GM12878 (cell line): ENCODE measurements around the gene PPP2R5A. TPM values are rescaled to one million over a fixed set of nuclear protein-coding genes. Genes with fewer than 3 reads are reported as not detected.

ENCODE experiments used
- ATAC-seq: fragments of 200-7000 bp; cut with Tn5 transposase; 3 replicates; pipeline ENCODE4 v1.9.1; 2020; ENCODE audit warnings: mild to moderate bottlenecking, moderate library complexity
- BruUV-seq: library from RNA; stranded (reverse); fragments of 400-500 nt; replicated peaks from 2 replicates; lab custom pipeline; 2021; lab: Mats Ljungman, UMichigan
- CTCF ChIA-PET: fragments of 300-600 bp; sonication (Branson Sonifier 250); formaldehyde crosslinking; extraction: SDS; loops from one replicate; lab custom pipeline; 2021; ENCODE audit warnings: inconsistent platforms; lab: Yijun Ruan, JAX
- POLR2A ChIA-PET: fragments of 350-600 bp; formaldehyde crosslinking; extraction: SDS; loops from one replicate; lab custom pipeline; 2021; ENCODE audit warnings: inconsistent platforms; lab: Charles Lee
- RAD21 ChIA-PET: fragments of 300-600 bp; sonication (Branson Sonifier 250); formaldehyde crosslinking; loops from one replicate; lab custom pipeline; 2023; ENCODE audit warnings: antibody characterized with exemption; ENCODE audit not compliant: unreplicated experiment; lab: Charles Lee
- SMC1A ChIA-PET: fragments of 300-600 bp; sonication (Branson Sonifier 250); formaldehyde crosslinking; loops from one replicate; lab custom pipeline; 2023; ENCODE audit not compliant: unreplicated experiment, uncharacterized antibody; lab: Charles Lee
- DNase-seq: peaks from one replicate; pipeline ENCODE4 v3.0.0-alpha.2; 2011; ENCODE audit warnings: low read depth, low spot score
- FAIRE-seq: peaks from 3 replicates; lab custom pipeline; 2011; peaks lifted over from hg19 to GRCh38; lab: Jason Lieb, UNC
- H2AFZ ChIP-seq: 2 replicates; pipeline ENCODE4 v1.6.0; 2011; ENCODE audit warnings: low read depth, low read length, control low read depth; ENCODE audit not compliant: control insufficient read depth
- H3K27ac ChIP-seq: 2 replicates; pipeline ENCODE4 v1.5.1; 2011; ENCODE audit warnings: control low read depth; ENCODE audit not compliant: control insufficient read depth, insufficient read depth
- H3K27me3 ChIP-seq, 2 experiments: replicated peaks in 1 of 2; 2 replicates each; pipeline versions ENCODE4 v1.6.0 to v1.6.1; 2011; ENCODE audit warnings: low read length in 1 of 2; ENCODE audit not compliant: control insufficient read depth in 2 of 2, insufficient read depth in 2 of 2
- H3K36me3 ChIP-seq, 2 experiments: 2 replicates each; pipeline ENCODE4 v1.5.1; 2011; ENCODE audit warnings: low read length in 1 of 2; ENCODE audit not compliant: control insufficient read depth in 2 of 2, insufficient read depth in 2 of 2
- H3K4me1 ChIP-seq: 2 replicates; pipeline ENCODE4 v1.6.1; 2011; ENCODE audit warnings: mild to moderate bottlenecking, low read length, moderate library complexity, mixed read lengths; ENCODE audit not compliant: control insufficient read depth, insufficient read depth
- H3K4me2 ChIP-seq: 2 replicates; pipeline ENCODE4 v1.6.0; 2011; ENCODE audit warnings: control low read depth; ENCODE audit not compliant: control insufficient read depth, insufficient read depth
- H3K4me3 ChIP-seq: fragments of 200-600 bp; sonication (generic); 2 replicates; pipeline ENCODE4 v1.5.1; 2016
- H3K79me2 ChIP-seq: 2 replicates; pipeline ENCODE4 v1.6.0; 2011; ENCODE audit warnings: low read length; ENCODE audit not compliant: control insufficient read depth, insufficient read depth
- H3K9ac ChIP-seq: 2 replicates; pipeline ENCODE4 v1.8.0; 2011; ENCODE audit warnings: low read length, control low read depth, mixed read lengths; ENCODE audit not compliant: control insufficient read depth, insufficient read depth
- H3K9me3 ChIP-seq: replicated peaks from 3 replicates; pipeline ENCODE4 v1.5.1; 2011; ENCODE audit warnings: mild to moderate bottlenecking, low read length; ENCODE audit not compliant: control insufficient read depth, insufficient read depth
- H4K20me1 ChIP-seq: 2 replicates; pipeline ENCODE4 v1.6.0; 2011; ENCODE audit not compliant: control insufficient read depth, insufficient read depth
- ATF7 ChIP-seq: fragments of 450-650 bp; IDR thresholded peaks from 2 replicates; pipeline ENCODE4 v1.6.1; 2016; ENCODE audit warnings: low read depth, mild to moderate bottlenecking
- CREB1 ChIP-seq: IDR thresholded peaks from 2 replicates; pipeline ENCODE4 v1.6.1; 2012; ENCODE audit warnings: low read depth, mild to moderate bottlenecking, inconsistent platforms
- CREM ChIP-seq: IDR thresholded peaks from 2 replicates; pipeline ENCODE4 v1.6.1; 2014; ENCODE audit warnings: antibody characterized with exemption, low read depth
- DPF2 ChIP-seq: fragments of 450-650 bp; IDR thresholded peaks from 2 replicates; pipeline ENCODE4 v1.6.1; 2017; ENCODE audit warnings: mild to moderate bottlenecking
- EGR1 ChIP-seq, 2 experiments: IDR thresholded peaks; 1 replicate in 1 of 2; 2 replicates in 1 of 2; pipeline ENCODE4 v1.6.1; 2011 to 2012; ENCODE audit warnings: low read depth in 2 of 2, low read length in 2 of 2, borderline replicate concordance in 1 of 2, mild to moderate bottlenecking in 1 of 2, moderate library complexity in 1 of 2
- HDAC6 ChIP-seq: fragments of 200-600 bp; sonication (generic); IDR thresholded peaks from one replicate; pipeline ENCODE4 v1.8.0; 2017; ENCODE audit warnings: antibody characterized with exemption; ENCODE audit not compliant: unreplicated experiment
- HDGF ChIP-seq: fragments of 450-650 bp; IDR thresholded peaks from 2 replicates; pipeline ENCODE4 v1.6.1; 2016; ENCODE audit warnings: antibody characterized with exemption
- IKZF2 ChIP-seq, 2 experiments: fragments of 450-650 bp; IDR thresholded peaks; 2 replicates each; pipeline ENCODE4 v1.6.1; 2017; ENCODE audit warnings: mild to moderate bottlenecking in 2 of 2, moderate library complexity in 2 of 2
- MLLT1 ChIP-seq: fragments of 450-650 bp; IDR thresholded peaks from 2 replicates; pipeline ENCODE4 v1.6.1; 2016; ENCODE audit warnings: mild to moderate bottlenecking
- NR2F1 ChIP-seq: fragments of 450-650 bp; conservative IDR thresholded peaks from 2 replicates; pipeline ENCODE4 v1.6.1; 2017; ENCODE audit warnings: mild to moderate bottlenecking
- PML ChIP-seq: IDR thresholded peaks from 2 replicates; pipeline ENCODE4 v1.6.1; 2012; ENCODE audit warnings: low read length, inconsistent platforms
- POLR2AphosphoS5 ChIP-seq: IDR thresholded peaks from 2 replicates; pipeline ENCODE4 v1.6.1; 2011; ENCODE audit warnings: mild to moderate bottlenecking, low read length, inconsistent platforms
- RELA ChIP-seq: fragments of 450-650 bp; IDR thresholded peaks from 2 replicates; pipeline ENCODE4 v1.8.0; 2014; ENCODE audit warnings: borderline replicate concordance; ENCODE audit not compliant: partially characterized antibody
- YBX1 ChIP-seq: fragments of 450-650 bp; IDR thresholded peaks from 2 replicates; pipeline ENCODE4 v1.6.1; 2016; ENCODE audit warnings: antibody characterized with exemption
- ZNF274 ChIP-seq: IDR thresholded peaks from one replicate; pipeline ENCODE4 v1.8.0; 2011; ENCODE audit not compliant: insufficient read length, insufficient read depth
- WGBS: methylation state at CpG from one replicate; pipeline ENCODE4 v1.1.6; 2016; ENCODE audit warnings: low lambda C conversion rate; ENCODE audit not compliant: insufficient replicate concordance, insufficient coverage; ENCODE audit errors: missing lambda C conversion rate; 5-methylcytosine and 5-hydroxymethylcytosine counted together
- in situ Hi-C: fragments of 300-500 bp; cut with MboI; formaldehyde crosslinking; loops from 9 replicates; pipeline ENCODE4 v1.14.3; 2018; ENCODE audit warnings: mixed read lengths
- intact Hi-C: fragments of 100-400 bp; cut with micrococcal nuclease; formaldehyde crosslinking; loops from one replicate; pipeline ENCODE4 v1.14.2; 2022; ENCODE audit not compliant: unreplicated experiment
- polyA plus RNA-seq, 11 experiments: library from polyadenylated mRNA; depleted of rRNA in 4 of 11; unstranded in 6 of 11; stranded (reverse) in 5 of 11; fragments of >200 nt; fragmentation: Nextera tagmentation in 4 of 11; fragmentation: Illumina TruSeq in 1 of 11; extraction: Ambion mirVana in 4 of 11; extraction: Trizol in 1 of 11; gene quantifications; 1 replicate in 1 of 11; 2 replicates in 10 of 11; pipeline versions ENCODE4 v1.2.1 to v1.2.3, GENCODE V29; 2011 to 2016; ENCODE audit warnings: inconsistent platforms in 2 of 11, missing spikeins in 2 of 11, low read depth in 1 of 11
- total RNA-seq, 4 experiments: library from RNA; depleted of rRNA in 3 of 4; stranded (reverse); fragments of >200 nt in 3 of 4; fragmentation: Illumina TruSeq in 1 of 4; extraction: Trizol in 1 of 4; gene quantifications; 2 replicates each; pipeline versions ENCODE4 v1.2.1 to v1.2.3, GENCODE V29; 2013 to 2021
- TF ChIP-seq, protein P1 (sequence below): fragments of 450-650 bp; IDR thresholded peaks from 2 replicates; pipeline ENCODE4 v1.6.1; 2017; ENCODE audit warnings: mild to moderate bottlenecking
- TF ChIP-seq, protein P2 (sequence below): fragments of 450-650 bp; IDR thresholded peaks from 2 replicates; pipeline ENCODE4 v1.6.1; 2017; ENCODE audit warnings: antibody characterized with exemption, mild to moderate bottlenecking, moderate library complexity

Gene PPP2R5A
- total and polyA plus RNA-seq, 10 of the 15 experiments (the other 5 are each of a cell fraction or from before 2014, with no cell fraction given): 15.4 to 40.6 (median 32.5) TPM

DNA sequence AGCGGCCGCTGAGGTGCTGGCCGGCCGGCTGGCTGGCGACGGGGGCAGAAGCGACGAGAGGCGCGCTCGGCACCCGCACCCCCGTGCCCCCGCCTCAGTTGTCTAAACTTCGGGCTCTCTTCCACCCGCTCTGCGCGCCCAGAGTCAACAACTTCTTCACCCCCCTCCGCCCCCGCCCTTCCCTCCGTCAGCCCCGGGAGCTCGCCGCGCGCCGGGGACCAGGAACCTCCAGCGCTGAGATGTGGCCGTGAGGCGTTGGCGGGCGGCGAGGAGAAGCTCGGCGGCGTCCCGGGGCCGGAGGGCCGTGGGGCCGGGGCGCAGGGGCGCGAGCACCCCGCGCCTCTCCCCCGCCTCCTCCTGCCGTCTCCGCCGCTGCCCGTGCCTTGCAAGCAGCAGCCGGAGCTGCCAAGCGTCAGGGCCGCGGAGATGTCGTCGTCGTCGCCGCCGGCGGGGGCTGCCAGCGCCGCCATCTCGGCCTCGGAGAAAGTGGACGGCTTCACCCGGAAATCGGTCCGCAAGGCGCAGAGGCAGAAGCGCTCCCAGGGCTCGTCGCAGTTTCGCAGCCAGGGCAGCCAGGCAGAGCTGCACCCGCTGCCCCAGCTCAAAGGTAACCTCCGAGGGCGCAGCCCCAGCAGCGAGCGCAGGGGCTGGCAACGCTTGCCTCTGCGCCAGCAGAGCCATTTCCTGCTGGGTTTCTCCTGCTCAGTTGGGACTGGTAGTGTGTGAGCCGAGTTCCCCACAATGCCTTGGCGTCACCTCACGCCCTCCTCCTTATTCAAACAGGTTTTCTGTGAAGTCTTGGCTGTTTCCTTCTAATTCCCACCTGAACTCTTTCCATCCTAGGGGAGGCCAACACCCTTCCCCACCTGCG lies 710 bp downstream of the PPP2R5A start:
- ChIA-PET CTCF (interaction anchor here (0.6 to 3.4 kb wide), 15 partner anchors 28 to 605 kb away, joined by 3 to 22 read pairs (median 3); partner anchors contain the start of genes DTL and INTS7), POLR2A (interaction anchor here (0.6 to 2.5 kb wide), 16 partner anchors 10 to 591 kb away, joined by 3 to 9 read pairs (median 4); partner anchors contain the start of genes DTL and INTS7), SMC1A (interaction anchor here (0.9 to 5.1 kb wide), 11 partner anchors 10 to 605 kb away, joined by 3 to 31 read pairs (median 7); partner anchors contain the start of genes DTL and INTS7), RAD21 (interaction anchor here (0.6 to 3.0 kb wide), 15 partner anchors 25 to 605 kb away, joined by 3 to 24 read pairs (median 6); partner anchors contain the start of genes DTL and INTS7)
- no peaks in the 10 kb centered on the region for H3K36me3 ChIP-seq
- H3K4me2 ChIP-seq: peak overlapping the region; percentile 68
- H3K4me1 ChIP-seq: peaks cover 7% of the 10 kb centered on the region
- ATAC-seq (peak; percentile 40), FAIRE-seq (no peak), DNase-seq (no peak)
- BruUV-seq: no TSS peak
- peak overlapping the region; percentile 79 for H3K27ac ChIP-seq
- WGBS: under 1% methylated on average over 42 of the region's 85 CpGs
- peak overlapping the region; percentile 70 for H3K9ac ChIP-seq
- in situ Hi-C loops: no loop called here
- peak overlapping the region; percentile 72 for H2AFZ ChIP-seq
- no peaks in the 10 kb centered on the region for H3K27me3 ChIP-seq
- no peaks in the 10 kb centered on the region for H4K20me1 ChIP-seq
- peaks cover 56% of the 10 kb centered on the region for H3K79me2 ChIP-seq
- H3K9me3 ChIP-seq: no peaks in the 10 kb centered on the region
- intact Hi-C loops: loop anchor here (5.0 kb wide), 2 partner anchors 126 to 589 kb away; partner anchors contain the start of gene PACC1
- peak overlapping the region; percentile 88 for H3K4me3 ChIP-seq
- TF ChIP-seq PML (no peak), EGR1 (IDR thresholded peaks at IDR 0.05; ENCODE audit: borderline replicate concordance in 1 of 2, low read depth in 2 of 2, low read length in 2 of 2) (peak; percentile 7 to 73), ATF7 (0 out of 2 replicates have a peak, but pooled peaks have one; percentile 20), RELA (peak; percentile 29), YBX1 (no peak), ZNF274 (no peak), IKZF2 (IDR thresholded peaks at IDR 0.05) (no peak; a peak in 2 of 4 replicates), CREM (peak; percentile 22; the same call in 1 of the 2 replicates), DPF2 (peak; percentile 62; the same call in 1 of the 2 replicates), HDGF (peak; percentile 65; the same call in 1 of the 2 replicates), HDAC6 (no peak), NR2F1 (0 out of 2 replicates have a peak, but pooled peaks have one; percentile 10), MLLT1 (peak; percentile 62), POLR2AphosphoS5 (peak; percentile 66; the same call in 1 of the 2 replicates), CREB1 (peak; percentile 8; the same call in 1 of the 2 replicates)
- TF ChIP-seq, protein P1, sequence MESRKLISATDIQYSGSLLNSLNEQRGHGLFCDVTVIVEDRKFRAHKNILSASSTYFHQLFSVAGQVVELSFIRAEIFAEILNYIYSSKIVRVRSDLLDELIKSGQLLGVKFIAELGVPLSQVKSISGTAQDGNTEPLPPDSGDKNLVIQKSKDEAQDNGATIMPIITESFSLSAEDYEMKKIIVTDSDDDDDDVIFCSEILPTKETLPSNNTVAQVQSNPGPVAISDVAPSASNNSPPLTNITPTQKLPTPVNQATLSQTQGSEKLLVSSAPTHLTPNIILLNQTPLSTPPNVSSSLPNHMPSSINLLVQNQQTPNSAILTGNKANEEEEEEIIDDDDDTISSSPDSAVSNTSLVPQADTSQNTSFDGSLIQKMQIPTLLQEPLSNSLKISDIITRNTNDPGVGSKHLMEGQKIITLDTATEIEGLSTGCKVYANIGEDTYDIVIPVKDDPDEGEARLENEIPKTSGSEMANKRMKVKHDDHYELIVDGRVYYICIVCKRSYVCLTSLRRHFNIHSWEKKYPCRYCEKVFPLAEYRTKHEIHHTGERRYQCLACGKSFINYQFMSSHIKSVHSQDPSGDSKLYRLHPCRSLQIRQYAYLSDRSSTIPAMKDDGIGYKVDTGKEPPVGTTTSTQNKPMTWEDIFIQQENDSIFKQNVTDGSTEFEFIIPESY: no peak
- TF ChIP-seq, protein P2, sequence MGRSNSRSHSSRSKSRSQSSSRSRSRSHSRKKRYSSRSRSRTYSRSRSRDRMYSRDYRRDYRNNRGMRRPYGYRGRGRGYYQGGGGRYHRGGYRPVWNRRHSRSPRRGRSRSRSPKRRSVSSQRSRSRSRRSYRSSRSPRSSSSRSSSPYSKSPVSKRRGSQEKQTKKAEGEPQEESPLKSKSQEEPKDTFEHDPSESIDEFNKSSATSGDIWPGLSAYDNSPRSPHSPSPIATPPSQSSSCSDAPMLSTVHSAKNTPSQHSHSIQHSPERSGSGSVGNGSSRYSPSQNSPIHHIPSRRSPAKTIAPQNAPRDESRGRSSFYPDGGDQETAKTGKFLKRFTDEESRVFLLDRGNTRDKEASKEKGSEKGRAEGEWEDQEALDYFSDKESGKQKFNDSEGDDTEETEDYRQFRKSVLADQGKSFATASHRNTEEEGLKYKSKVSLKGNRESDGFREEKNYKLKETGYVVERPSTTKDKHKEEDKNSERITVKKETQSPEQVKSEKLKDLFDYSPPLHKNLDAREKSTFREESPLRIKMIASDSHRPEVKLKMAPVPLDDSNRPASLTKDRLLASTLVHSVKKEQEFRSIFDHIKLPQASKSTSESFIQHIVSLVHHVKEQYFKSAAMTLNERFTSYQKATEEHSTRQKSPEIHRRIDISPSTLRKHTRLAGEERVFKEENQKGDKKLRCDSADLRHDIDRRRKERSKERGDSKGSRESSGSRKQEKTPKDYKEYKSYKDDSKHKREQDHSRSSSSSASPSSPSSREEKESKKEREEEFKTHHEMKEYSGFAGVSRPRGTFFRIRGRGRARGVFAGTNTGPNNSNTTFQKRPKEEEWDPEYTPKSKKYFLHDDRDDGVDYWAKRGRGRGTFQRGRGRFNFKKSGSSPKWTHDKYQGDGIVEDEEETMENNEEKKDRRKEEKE: no peak
